DMS79 (cell line): ENCODE measurements around the gene ACTA2.
A peak's percentile ranks its signal among the peaks of the same experiment; 100 is the strongest.

Experiments
- DNase-seq: peaks from one replicate; lab custom pipeline; 2025; lab: John Stamatoyannopoulos, UW

Gene ACTA2

DNA sequence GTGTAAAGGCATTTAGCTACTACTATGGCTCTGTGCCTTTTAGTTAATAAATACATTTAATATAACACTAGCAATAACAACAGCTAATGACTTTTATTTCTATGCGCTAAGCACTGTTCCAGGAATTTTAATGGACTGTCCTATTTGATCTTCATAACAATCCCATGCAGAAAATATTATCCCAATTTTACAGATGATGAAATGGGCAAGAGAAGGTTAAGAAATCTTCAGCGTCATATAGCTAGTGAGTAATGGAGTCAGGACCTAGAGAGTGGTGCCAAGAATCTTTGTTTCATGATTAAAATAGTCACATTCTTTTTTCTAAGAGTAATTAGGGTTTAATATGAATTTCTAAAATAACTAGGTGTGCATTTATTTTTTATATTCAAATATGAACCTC is 32.4 kb downstream of the ACTA2 start:
- no peak for DNase-seq

DNA sequence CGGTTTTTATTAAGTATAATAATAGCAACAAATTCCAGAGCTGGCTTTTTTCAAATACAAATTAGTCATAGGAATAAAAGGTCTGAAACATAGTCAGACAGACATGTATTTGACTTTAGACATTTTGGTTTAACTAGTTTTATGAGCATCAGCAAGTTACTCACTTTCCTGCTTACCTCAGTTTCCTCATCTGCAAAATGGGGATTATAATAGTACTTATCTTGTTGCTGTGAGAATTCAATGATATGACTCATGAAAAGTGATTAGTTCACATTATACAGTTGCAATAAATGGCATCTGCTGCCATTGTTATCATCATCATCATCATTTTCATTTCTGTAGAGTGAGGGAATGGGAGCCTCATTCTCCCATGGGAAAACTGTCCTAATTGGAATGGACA is 33.5 kb downstream of the ACTA2 start:
- DNase-seq, result no peak

DNA sequence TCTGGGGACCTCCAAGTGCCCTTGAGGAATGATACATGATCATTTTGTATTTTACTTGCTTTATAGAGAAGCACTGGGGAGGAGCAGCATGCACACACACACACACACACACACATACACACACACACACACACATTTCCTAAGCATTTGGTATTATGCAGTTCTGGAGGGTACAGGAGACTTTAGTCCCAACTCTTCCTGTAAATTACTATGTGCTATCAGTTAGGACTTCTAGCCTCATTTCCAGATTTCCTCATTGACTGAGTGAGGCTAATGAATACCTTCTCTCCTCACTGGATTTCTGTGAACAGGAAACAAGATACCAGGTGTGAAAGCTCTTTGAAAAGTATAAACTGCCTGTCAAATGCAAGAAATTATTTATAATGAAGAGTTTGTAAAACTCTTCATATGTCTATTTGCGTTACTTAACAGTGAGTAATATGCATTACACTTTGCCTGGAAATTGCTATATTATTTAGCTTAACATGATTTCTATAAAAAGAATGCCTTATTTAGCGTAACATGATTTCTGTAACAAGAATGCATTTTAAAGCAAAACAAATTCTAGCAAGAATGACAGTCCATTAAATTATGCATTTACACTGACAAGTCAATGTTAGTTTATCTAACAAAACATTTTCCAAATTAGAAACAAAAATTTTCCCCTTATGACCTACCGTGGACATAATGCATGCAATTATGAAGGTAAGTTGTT is 34.2 kb downstream of the ACTA2 start:
- no peak for DNase-seq

DNA sequence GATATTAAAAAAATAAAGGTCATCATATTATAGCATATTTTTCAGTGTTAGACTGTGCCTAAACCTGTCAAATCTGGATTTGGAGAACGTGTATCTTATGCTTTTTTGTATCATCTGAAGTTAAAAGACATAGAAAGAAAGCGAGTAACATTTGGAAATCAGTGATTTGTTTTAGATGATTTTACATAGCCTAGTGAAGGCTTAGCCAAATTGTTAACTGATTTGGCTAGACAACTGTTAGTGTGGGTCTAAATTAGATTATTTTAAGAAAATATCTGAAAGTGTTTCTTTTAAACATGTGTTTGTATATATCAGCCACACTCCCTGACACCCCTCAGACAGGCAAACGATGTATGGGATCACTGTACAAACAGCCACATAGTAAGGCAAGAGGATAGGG is 35.6 kb downstream of the ACTA2 start:
- no peak for DNase-seq

DNA sequence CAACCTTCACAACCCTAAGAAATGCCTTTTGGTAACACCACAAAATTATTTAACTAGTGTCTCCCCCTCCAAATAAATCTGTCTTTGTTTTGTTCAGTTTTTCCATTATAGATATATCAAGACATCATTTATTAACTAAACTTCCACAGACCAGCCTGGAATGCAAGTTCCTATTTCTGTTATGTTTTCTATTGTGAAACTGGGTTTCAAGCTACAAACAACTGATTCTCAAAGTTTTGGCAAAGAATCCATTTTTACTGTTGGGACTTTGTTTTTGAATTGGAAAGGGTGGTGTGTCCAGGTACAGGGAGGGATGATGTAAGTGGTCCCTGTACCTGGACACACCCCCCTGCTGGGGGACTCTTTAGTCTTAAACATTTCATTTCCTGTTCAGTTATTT is 36.3 kb downstream of the ACTA2 start:
- no peak for DNase-seq

DNA sequence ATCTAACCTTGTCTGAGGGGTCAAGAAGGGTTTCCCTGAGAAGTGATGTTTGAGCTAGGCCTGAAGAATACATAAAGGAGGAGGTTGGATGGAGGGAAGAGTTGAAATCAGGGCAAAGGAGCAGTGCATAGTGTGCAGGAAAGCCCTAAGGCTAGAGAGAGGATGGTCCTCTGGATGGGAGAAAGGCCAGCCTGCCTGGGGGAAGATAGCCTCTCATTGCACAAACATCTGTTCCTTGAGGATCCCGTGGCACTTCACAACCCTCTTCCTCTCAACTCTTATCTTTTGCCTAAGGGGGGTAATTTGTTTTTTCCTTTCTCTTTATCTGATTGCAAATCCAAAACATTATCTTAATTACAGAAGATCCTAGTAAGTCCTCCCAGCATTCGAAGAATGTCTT is 36.8 kb downstream of the ACTA2 start:
- no peak for DNase-seq

DNA sequence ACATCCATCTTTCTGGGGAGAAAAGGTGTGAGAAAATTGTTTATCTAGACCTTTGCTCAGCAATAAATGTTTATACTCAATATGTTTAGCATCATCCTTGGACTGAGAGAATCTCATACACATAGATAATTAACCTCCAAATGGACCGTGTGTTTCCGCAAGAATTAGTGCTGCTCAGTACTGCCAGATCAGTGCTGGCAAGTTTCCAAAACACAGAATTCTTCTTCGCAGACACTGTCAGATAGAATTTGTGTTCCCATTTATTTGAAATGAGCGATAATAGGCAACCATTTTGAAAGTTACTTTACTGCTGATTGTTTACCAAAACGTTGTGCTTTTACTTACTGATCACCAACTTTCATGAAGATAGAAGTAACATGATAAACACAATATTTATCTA is 38.8 kb downstream of the ACTA2 start:
- DNase-seq, result no peak

DNA sequence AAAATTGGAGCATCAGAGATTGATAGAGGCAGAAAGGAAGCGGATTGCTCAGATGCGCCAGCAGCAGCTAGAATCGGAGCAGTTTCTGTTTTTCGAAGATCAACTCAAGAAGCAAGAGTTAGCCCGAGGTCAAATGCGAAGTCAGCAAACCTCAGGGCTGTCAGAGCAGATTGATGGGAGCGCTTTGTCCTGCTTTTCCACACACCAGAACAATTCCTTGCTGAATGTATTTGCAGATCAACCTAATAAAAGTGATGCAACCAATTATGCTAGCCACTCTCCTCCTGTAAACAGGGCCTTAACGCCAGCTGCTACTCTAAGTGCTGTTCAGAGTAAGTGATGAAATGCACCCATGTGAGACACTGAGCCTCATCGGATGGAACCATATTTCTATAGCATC is 39.4 kb downstream of the ACTA2 start:
- DNase-seq, result peak; percentile 81

DNA sequence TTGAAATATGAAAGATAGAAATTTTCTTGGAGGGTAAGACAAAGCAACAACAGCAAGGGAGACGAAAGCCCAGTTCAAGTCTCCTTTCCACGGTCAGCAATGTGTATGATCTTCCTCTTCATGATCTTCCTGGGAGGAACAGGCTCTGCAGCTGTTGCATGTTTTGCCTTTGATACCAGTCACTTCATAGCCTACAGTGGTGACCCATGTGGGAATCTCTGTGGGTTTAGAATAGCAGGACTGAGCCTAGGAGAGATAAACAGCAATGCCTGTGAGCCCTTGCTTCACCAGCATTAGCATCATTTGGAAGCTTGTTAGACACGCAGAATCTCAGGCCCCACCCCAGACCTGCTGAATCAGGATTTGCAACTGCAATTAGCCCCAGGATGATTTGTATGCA is 40.7 kb downstream of the ACTA2 start:
- DNase-seq, result no peak

DNA sequence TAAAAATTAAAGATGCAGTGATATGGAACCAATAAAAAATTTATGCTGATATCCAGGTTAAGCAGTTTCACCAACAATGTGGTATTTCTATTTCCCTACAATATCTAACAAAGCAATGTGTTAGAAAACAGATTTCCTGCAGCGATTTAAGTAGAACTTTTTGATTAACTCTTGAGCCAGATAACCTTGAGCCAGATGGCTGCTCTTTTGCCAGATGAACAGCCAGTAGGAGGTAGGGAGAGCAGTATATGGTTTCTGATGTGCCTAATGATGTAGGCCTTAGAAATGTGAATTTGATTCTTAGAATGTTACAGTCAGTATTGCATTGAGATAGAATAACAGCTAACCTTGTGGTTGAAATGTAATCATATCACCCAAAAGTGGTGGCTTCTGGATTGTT is 41.5 kb downstream of the ACTA2 start:
- no peak for DNase-seq

DNA sequence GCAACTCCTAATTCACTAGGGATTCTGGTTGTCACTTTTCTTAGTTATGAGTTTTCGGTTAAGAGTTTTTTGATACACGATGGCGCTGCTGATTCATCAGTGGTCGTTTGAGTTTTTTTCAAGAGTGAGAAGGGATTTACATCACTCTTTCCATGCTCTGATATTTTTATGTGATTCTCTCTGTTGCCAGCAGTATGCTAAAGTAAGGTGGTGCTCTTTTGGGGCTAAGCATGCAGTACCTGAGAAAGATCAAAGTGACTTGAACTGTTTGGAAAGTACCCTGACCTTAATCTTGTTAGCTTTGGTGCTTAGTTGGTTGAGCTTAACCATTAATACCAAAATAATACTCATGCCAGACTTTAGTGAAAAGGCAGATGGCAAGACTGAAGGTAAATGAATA is 44.4 kb downstream of the ACTA2 start:
- no peak for DNase-seq

DNA sequence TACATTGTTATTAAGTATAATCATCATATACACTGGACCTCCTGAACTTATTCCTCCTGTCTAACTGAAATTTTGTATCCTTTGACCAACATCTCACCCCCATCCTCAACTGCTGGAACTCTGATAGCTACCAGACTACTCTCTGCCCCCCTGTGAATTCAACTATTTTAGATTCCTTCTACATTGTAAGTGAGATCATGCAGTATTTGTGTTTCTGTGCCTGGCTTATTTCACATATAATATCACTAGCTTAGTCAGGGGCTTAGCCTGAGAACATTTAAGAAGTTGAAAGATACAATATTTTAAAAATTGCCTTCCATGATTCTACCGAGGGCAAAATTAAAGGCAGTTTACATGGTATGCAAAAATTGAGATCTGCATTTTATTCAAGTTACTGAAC is 45.7 kb downstream of the ACTA2 start:
- no peak for DNase-seq

DNA sequence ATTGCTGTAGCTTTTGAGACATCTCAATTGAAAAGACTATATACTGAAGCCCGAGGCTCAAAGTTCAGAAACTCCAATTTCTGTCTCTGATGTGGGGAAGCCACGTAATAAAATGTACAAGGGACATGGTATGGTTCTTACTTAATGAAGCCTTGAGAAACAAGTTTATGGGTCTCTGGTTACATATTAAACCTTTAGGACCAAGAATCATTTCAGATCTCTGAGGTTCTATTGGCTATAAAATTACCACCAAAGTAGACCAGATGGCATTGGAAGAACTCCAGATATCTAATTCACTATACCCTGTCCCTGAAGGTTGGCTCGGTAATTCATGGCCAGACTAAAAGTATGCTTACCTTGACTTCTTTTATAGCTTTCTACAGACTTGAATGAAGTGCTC is 48.9 kb downstream of the ACTA2 start:
- DNase-seq, result no peak

DNA sequence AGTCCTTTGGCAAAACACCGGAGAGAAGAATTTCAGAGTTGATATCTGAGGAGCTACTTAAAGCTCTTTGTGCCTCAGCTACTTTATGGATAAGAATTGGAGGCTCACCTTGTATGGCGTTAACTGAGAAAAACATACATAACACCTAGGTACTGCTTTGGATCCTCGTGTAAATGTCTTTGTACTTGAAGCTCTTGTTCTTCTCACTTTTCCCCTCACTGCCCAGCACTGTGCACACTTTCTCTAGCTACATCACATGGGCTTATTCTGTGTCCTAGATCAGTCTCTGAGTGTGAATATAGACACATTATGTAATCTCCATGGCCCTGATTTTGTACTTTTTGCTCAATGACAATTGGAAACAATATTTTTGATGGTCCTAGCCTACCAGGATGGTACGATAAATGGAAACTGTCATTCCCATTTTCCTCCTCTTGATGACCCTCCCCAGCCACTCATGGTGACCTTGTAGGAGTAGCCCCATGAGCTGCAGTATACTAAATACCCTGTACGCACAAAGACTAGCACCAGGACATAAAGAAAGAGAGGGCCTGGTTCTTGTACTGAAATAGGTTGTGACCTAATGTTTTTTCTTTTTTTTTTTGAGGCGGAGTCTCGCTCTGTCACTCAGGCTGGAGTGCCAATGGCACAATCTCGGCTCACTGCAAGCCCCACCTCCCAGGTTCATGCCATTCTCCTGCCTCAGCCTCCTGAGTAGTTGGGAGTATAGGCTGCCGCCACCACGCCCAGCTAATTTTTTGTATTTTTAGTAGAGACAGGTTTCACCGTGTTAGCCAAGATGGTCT is 50.4 kb downstream of the ACTA2 start:
- DNase-seq, result no peak

DNA sequence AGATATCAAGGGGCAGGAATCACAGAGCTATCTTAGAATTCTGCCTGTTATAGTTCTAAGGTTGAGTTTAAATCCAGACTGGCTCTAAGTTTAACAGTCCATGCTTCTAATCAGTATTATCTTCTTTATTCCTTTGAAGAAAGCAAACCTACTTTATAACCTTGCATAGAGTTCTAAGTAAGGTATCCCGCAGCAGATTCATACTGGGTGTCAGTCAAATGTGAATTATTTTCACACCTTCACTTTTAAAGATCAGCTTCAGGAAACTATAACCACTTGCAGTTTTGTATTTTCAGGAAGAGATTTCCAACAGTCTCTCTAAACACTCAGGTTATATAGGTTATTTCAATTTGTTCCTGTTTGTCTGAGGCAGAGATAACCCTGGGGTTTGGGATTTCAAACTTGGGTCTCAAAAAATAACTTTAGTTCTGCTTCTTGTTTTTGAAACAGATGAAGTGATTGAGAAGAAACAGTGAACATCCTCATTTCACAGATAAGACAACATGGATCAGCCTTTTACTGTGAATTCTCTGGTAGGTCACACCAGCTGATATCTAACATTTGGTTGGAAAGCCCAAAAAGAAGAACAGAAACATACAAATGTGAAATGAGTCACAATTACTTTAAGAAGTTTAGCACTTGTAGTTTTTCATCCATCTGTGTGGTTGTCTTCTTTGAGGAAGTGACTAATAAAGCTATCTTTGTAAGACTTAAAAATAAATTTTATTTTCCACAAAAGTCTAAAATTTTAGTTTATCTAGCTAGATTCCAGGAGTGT is 51.2 kb downstream of the ACTA2 start:
- DNase-seq, result no peak

DNA sequence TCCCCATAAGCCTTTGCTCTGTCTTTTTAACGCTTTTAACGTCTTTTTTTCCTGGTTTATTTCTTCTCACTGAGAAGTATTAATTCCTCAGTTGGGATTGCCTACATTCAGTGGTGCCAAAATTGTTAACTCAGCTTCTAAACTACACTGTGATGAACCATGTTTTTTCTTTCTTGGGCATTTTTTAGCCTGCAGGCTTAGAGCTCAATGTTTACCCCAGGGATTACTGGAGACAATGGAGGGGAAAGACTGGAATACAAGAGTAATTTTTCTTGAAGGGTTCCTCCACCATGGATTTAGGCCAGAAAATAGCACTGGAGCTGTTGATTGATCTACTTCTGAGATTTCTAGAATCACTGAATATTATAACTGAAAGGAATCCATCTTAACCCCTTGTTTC is 52.7 kb downstream of the ACTA2 start:
- no peak for DNase-seq

DNA sequence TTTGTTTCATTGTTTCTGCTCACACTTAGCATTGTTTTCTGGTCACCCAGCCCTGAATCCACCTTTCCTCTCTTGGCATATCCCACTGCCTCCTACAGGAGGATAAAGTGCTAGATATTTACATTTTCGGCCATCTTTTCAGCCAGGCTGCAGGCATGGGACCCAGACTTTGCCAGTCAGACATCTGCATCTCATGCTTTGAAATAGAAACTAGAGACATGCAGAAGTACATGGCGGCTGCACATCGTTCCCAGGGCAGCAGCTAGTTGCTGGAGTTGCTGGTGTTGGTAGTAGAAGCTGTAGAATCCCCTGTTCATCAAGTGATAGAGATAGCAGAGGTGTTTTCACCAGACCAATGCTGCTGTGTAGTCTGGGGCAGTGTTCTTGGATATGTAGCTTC is 53.8 kb downstream of the ACTA2 start:
- DNase-seq, result no peak

DNA sequence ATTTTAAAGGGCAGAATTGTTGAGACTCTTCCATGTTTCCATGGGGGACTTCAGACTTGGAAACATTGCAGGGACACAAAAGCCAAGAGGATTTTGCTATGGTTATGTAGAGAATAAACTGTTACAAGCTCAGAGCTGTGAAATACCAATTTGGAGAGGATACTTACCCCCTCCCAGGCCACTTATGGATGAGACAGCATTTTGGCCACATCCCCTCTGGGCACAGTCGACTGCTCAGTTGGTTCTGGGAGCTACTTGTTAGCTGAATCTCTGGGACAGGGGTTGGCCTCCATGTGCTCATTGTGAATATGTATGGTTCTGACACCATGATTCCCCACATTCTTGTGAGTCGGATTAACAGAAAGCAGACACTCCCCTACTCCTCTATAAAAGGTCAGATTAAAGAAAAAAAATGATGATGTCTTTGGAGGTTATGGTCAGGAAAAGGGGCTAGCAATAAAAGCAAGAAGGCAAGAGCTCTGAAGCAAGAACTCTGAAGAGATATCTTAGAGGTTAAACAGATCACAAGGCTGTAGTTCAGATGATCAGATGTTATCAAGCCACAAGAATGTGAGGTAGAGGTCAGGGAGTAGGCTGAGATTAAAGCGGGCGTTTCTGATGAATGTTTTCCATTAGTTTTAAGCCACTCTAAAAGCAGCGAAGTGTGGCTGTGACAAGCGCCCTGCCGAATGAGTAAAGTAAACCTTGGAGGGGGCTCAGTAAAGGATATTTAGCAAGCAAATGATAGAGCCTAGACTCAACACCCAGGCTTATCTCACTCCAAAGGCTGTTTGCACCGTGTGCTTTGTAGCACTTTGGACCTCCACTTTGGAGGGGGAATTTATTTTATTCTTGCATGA is 55.3 kb downstream of the ACTA2 start:
- DNase-seq, result peak; percentile 72

DNA sequence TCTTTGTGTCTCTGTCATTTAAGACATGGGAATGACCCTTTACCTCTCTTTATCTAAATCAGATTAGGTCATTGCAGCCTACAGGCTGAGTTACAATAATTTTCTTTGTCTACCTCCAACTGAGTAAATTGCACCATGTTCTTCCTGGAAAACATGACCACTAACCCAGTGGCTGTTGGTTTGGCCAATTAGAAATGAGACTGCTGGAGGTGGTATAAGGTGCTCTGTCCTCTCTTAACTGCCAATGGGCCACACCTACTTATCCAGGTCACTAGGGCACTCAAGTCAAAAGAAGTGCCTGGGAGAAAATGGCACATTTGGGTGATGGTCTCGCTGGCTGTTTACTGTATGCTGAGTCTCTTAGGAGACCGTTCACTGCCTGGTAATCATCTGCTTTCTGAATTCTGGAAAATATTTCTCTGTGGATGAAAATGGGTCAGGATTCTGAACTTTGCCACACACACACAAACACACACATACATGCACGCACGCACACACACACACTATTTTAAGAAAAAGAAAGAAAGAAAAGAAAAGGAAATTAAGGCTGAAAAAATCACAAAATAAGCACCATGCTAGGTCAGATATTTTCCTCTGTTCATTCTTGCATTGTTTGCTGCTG is 56.1 kb downstream of the ACTA2 start:
- DNase-seq, result no peak

DNA sequence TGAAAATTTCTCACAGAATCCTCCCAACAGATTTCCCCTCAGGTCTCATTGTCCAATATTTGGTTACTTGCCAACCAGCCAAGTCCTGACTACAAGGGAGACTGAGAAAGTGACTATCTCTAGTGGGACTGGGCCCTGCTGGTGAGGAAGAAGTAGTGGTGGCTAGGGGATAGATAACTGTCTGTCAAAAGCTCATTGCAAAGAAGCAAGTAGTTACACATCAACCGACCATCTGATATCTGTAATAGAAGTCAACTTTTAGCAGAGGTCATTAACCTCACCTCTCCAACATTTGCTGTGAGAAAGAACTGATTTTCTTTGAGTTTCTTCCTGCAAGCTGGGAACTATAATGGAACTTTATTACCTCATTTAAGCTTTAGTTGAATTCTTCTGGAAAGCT is 57.3 kb downstream of the ACTA2 start:
- DNase-seq, result no peak

DNA sequence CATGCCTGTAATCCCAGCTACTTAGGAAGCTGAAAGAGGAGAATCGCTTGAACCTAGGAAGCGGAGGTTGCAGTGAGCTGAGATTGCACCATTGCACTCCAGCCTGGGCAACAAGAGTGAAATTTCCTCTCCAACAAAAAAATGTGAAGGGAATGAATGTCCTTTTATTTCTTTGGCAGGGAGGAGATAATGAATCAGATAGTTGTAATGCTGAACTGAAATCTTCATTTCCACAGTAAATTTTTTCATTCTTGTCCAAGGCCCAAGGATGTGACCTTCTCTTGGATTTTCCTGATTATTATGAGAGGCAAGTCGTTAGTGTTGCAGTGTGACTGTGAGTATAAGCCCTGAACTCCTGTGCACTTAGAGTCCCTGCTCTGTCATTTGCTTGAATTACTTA is 59.0 kb downstream of the ACTA2 start:
- DNase-seq, result no peak
